ENCODE data around the gene PDZD2.

PDZD2 gene

DNA sequence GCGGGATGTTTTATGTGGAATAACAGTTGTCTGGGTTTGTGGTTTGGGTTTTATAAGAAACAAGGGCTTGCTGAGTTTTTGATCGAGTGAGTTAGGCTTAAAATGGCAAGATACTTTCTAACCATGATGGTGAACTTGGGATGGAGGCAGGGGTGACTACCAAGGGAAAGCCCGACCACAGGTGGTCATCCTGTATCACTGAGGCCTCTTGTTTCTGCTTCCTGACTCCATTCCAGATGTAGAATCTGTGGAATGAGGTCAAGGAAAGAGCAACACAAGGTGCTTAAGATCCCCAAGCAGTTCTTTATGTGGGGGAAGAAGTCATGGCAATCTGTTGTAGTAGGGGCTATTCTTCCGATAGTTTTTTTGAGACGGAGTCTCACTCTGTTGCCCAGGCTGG lies 412.9 kb downstream of the PDZD2 start:
- no peaks in the 10 kb centered on the region for H3K4me1 ChIP-seq (ENCODE audit: insufficient read depth, low read length)
- H3K4me2 ChIP-seq (ENCODE audit: insufficient read depth, low read length) = no peak overlapping the region
- H3K79me2 ChIP-seq (ENCODE audit: insufficient read depth, low read length) = no peaks in the 10 kb centered on the region
- H3K27ac ChIP-seq (ENCODE audit: low read length) = no peak overlapping the region
- DNase-seq (no peak), ATAC-seq (ENCODE audit: insufficient read depth, low read depth) (no peak)
- H3K9ac ChIP-seq (ENCODE audit: low read depth, low read length) = no peak overlapping the region
- H3K36me3 ChIP-seq (ENCODE audit: insufficient read depth, low read length) = no peaks in the 10 kb centered on the region
- TF ChIP-seq, protein P1, sequence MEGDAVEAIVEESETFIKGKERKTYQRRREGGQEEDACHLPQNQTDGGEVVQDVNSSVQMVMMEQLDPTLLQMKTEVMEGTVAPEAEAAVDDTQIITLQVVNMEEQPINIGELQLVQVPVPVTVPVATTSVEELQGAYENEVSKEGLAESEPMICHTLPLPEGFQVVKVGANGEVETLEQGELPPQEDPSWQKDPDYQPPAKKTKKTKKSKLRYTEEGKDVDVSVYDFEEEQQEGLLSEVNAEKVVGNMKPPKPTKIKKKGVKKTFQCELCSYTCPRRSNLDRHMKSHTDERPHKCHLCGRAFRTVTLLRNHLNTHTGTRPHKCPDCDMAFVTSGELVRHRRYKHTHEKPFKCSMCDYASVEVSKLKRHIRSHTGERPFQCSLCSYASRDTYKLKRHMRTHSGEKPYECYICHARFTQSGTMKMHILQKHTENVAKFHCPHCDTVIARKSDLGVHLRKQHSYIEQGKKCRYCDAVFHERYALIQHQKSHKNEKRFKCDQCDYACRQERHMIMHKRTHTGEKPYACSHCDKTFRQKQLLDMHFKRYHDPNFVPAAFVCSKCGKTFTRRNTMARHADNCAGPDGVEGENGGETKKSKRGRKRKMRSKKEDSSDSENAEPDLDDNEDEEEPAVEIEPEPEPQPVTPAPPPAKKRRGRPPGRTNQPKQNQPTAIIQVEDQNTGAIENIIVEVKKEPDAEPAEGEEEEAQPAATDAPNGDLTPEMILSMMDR (IDR thresholded peaks at IDR 0.05; ENCODE audit: borderline replicate concordance, extremely low read depth, low read length, poor library complexity, severe bottlenecking) = no peak
- no peak for TF ChIP-seq EZH2 (IDR thresholded peaks at IDR 0.05; ENCODE audit: borderline replicate concordance, low read depth, low read length, severe bottlenecking)
- no peak overlapping the region for H3K4me3 ChIP-seq (ENCODE audit: low read depth in 1 of 2, low read length in 2 of 2)
- no peaks in the 10 kb centered on the region for H3K27me3 ChIP-seq (ENCODE audit: insufficient read depth, low read length, poor library complexity)
- H3K9me3 ChIP-seq (ENCODE audit: insufficient read depth, low read length, severe bottlenecking) = no peaks in the 10 kb centered on the region
- no peak overlapping the region for H2AFZ ChIP-seq (ENCODE audit: low read depth, low read length)
- no peaks in the 10 kb centered on the region for H4K20me1 ChIP-seq (ENCODE audit: insufficient read depth, low read length)

DNA sequence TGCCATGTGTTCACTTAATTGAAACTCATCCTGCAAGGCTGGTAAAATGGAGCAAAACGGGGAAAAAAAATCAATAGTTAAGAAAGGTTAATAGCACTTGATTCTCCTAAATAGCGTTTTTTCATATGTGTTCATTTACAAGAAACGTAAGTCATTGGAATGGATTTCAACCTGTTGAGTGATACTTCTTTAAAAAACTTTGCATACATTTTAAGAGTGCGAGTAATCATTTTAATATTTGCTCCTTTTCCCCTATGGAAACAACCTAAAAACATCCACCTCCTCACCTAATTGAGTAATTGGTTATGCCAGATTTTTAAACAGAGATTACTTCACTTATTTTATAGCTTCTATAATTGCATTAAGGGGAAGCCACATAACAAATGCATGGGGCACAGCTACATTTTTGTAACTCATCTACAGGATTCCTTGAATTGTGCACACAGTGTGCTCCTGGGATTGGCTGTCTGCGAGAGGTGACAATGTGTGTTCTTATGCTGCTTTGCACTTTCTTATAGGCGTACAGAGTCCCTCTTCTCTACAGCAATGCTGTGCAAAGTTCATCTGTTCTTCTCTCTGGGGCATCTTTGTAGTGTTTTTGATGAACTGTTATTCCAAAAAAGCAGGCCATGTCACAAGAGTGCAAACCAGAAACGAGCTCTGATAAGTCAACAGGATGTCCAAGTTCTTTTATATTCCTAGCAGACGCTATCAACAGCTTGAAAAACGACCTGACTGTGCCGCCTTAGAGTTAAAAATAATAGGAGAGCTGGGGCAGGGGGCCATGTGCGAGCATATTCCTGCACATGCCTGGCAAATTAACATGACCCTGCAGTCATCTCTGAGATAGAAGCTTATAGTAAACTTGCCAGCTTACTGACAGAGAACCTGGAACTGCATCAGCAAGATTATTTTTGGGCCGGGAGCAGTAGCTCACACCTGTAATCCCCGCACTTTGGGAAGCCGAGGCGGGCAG lies 417.2 kb downstream of the PDZD2 start:
- H3K9me3 ChIP-seq (ENCODE audit: insufficient read depth, low read length, severe bottlenecking) = no peaks in the 10 kb centered on the region
- no peak for TF ChIP-seq EZH2 (IDR thresholded peaks at IDR 0.05; ENCODE audit: borderline replicate concordance, low read depth, low read length, severe bottlenecking)
- TF ChIP-seq, protein P1 (IDR thresholded peaks at IDR 0.05; ENCODE audit: borderline replicate concordance, extremely low read depth, low read length, poor library complexity, severe bottlenecking) = no peak
- no peaks in the 10 kb centered on the region for H3K36me3 ChIP-seq (ENCODE audit: insufficient read depth, low read length)
- H3K4me2 ChIP-seq (ENCODE audit: insufficient read depth, low read length) = no peak overlapping the region
- no peak overlapping the region for H2AFZ ChIP-seq (ENCODE audit: low read depth, low read length)
- DNase-seq (no peak), ATAC-seq (ENCODE audit: insufficient read depth, low read depth) (no peak)
- H3K27me3 ChIP-seq (ENCODE audit: insufficient read depth, low read length, poor library complexity) = no peaks in the 10 kb centered on the region
- H4K20me1 ChIP-seq (ENCODE audit: insufficient read depth, low read length) = no peaks in the 10 kb centered on the region
- no peak overlapping the region for H3K9ac ChIP-seq (ENCODE audit: low read depth, low read length)
- no peaks in the 10 kb centered on the region for H3K4me1 ChIP-seq (ENCODE audit: insufficient read depth, low read length)
- no peak overlapping the region for H3K27ac ChIP-seq (ENCODE audit: low read length)
- no peaks in the 10 kb centered on the region for H3K79me2 ChIP-seq (ENCODE audit: insufficient read depth, low read length)
- no peak overlapping the region for H3K4me3 ChIP-seq (ENCODE audit: low read depth in 1 of 2, low read length in 2 of 2)

DNA sequence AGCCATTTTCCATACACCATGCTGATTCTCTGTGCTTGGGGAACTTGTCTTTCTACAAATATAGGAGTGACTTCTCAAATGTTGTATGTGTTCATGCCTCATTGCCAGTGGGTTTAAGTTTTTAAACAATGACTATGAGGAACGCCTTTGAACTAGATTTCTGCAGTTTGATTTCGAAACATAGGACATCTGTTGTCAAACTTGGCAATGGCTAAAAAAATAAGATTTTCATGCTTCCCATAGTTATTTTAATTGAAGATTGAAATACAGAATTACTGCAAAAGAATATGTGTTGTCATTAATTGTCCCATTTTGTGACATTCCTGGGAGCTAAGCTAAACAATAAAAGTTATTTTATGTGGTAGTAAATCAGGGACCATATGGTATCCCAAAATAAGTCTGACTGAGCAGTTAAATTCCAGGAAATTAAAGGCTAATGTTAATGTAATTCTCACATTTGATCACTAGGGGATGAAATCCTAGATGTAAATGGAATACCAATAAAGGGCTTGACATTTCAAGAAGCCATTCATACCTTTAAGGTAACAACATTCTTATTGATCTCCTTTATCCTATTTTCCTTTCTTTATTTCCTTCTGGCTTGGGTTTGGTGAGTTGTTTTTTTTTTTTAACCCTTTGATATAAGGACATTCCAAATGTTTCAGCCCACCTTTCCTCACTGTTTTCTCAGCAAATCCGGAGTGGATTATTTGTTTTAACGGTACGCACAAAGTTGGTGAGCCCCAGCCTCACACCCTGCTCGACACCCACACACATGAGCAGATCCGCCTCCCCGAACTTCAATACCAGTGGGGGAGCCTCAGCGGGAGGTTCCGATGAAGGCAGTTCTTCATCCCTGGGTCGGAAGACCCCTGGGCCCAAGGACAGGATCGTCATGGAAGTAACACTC lies 418.5 kb downstream of the PDZD2 start:
- H3K27ac ChIP-seq (ENCODE audit: low read length) = no peak overlapping the region
- no peaks in the 10 kb centered on the region for H3K4me1 ChIP-seq (ENCODE audit: insufficient read depth, low read length)
- no peak overlapping the region for H3K9ac ChIP-seq (ENCODE audit: low read depth, low read length)
- no peak for DNase-seq
- no peak overlapping the region for H2AFZ ChIP-seq (ENCODE audit: low read depth, low read length)
- no peaks in the 10 kb centered on the region for H4K20me1 ChIP-seq (ENCODE audit: insufficient read depth, low read length)
- H3K27me3 ChIP-seq (ENCODE audit: insufficient read depth, low read length, poor library complexity) = no peaks in the 10 kb centered on the region
- no peaks in the 10 kb centered on the region for H3K36me3 ChIP-seq (ENCODE audit: insufficient read depth, low read length)
- H3K4me3 ChIP-seq (ENCODE audit: low read depth in 1 of 2, low read length in 2 of 2) = no peak overlapping the region
- TF ChIP-seq, protein P1 (IDR thresholded peaks at IDR 0.05; ENCODE audit: borderline replicate concordance, extremely low read depth, low read length, poor library complexity, severe bottlenecking) = peak; percentile 28
- TF ChIP-seq EZH2 (IDR thresholded peaks at IDR 0.05; ENCODE audit: borderline replicate concordance, low read depth, low read length, severe bottlenecking) = no peak
- H3K79me2 ChIP-seq (ENCODE audit: insufficient read depth, low read length) = no peaks in the 10 kb centered on the region
- no peaks in the 10 kb centered on the region for H3K9me3 ChIP-seq (ENCODE audit: insufficient read depth, low read length, severe bottlenecking)
- no peak for ATAC-seq (ENCODE audit: insufficient read depth, low read depth)
- H3K4me2 ChIP-seq (ENCODE audit: insufficient read depth, low read length) = no peak overlapping the region
